ACC112 (cell line): ENCODE measurements around the gene GPAT2.
"Not testable (repeated sequence)": the region's sequence is repeated elsewhere in the genome, so short reads cannot be mapped to it uniquely, and the experiment has no call there.

ENCODE experiments used
- H2AFZ ChIP-seq: fragments of 200-600 bp; sonication (generic); one replicate; pipeline ENCODE4 v1.6.0; 2017; ENCODE audit warnings: antibody characterized with exemption, low read length; ENCODE audit not compliant: unreplicated experiment
- H3K27ac ChIP-seq: fragments of 200-600 bp; sonication (generic); 2 replicates; pipeline ENCODE4 v1.5.1; 2014; ENCODE audit warnings: low read depth, mild to moderate bottlenecking, antibody characterized with exemption, low read length, moderate library complexity
- H3K27me3 ChIP-seq: fragments of 200-600 bp; sonication (generic); 2 replicates; pipeline ENCODE4 v1.6.1; 2014; ENCODE audit warnings: mild to moderate bottlenecking, antibody characterized with exemption, low read length, moderate library complexity, mixed read lengths; ENCODE audit not compliant: insufficient read depth
- H3K36me3 ChIP-seq: fragments of 200-600 bp; sonication (generic); 2 replicates; pipeline ENCODE4 v1.6.1; 2016; ENCODE audit warnings: mild to moderate bottlenecking, antibody characterized with exemption, low read length, moderate library complexity, mixed read lengths; ENCODE audit not compliant: insufficient read depth
- H3K4me1 ChIP-seq: fragments of 200-600 bp; sonication (generic); one replicate; pipeline ENCODE4 v1.6.1; 2016; ENCODE audit warnings: low read length, mixed read lengths; ENCODE audit not compliant: insufficient read depth, unreplicated experiment, control insufficient read depth
- H3K4me3 ChIP-seq: fragments of 200-600 bp; sonication (generic); 2 replicates; pipeline ENCODE4 v1.5.1; 2014; ENCODE audit warnings: mild to moderate bottlenecking, low read depth, low read length
- H3K79me2 ChIP-seq: fragments of 200-600 bp; sonication (generic); one replicate; pipeline ENCODE4 v1.6.0; 2016; ENCODE audit warnings: low read length; ENCODE audit not compliant: control insufficient read depth, unreplicated experiment, insufficient read depth

Gene GPAT2

GRCh38 chr2:96071977-96072491 is 37.3 kb upstream of the GPAT2 start:
- not testable (repeated sequence) for H3K4me3 ChIP-seq, H2AFZ ChIP-seq, H3K36me3 ChIP-seq, H3K4me1 ChIP-seq, H3K79me2 ChIP-seq, H3K27ac ChIP-seq
- H3K27me3 ChIP-seq: peaks cover 24% of the 10 kb centered on the region; the same call in 1 of the 2 replicates

- not testable (repeated sequence) for H3K4me3 ChIP-seq, H3K36me3 ChIP-seq, H3K4me1 ChIP-seq, H2AFZ ChIP-seq, H3K27ac ChIP-seq, H3K79me2 ChIP-seq
- peaks cover 24% of the 10 kb centered on the region; the same call in 1 of the 2 replicates for H3K27me3 ChIP-seq
Measured at GRCh38 chr2:96071087-96071976, 36.6 kb upstream of the GPAT2 start.

- H3K4me1 ChIP-seq, H3K36me3 ChIP-seq, H3K27ac ChIP-seq, H3K4me3 ChIP-seq, H3K79me2 ChIP-seq, H2AFZ ChIP-seq: not testable (repeated sequence)
- H3K27me3 ChIP-seq: peaks cover 24% of the 10 kb centered on the region; the same call in 1 of the 2 replicates
Measured at GRCh38 chr2:96070351-96070750, 35.6 kb upstream of the GPAT2 start.

- not testable (repeated sequence) for H3K4me1 ChIP-seq, H3K4me3 ChIP-seq, H3K36me3 ChIP-seq, H3K79me2 ChIP-seq, H3K27ac ChIP-seq, H2AFZ ChIP-seq
- peaks cover 22% of the 10 kb centered on the region; the same call in 1 of the 2 replicates for H3K27me3 ChIP-seq
Measured at GRCh38 chr2:96069878-96070277, 35.2 kb upstream of the GPAT2 start.

GRCh38 chr2:96067902-96068581 is 33.3 kb upstream of the GPAT2 start:
- not testable (repeated sequence) for H3K4me3 ChIP-seq

GRCh38 chr2:96067098-96067660 is 32.5 kb upstream of the GPAT2 start:
- H3K79me2 ChIP-seq, H3K4me1 ChIP-seq, H3K27me3 ChIP-seq, H3K36me3 ChIP-seq, H3K4me3 ChIP-seq, H3K27ac ChIP-seq, H2AFZ ChIP-seq: not testable (repeated sequence)

More at GRCh38 chr2:96067902-96068581, 33.3 kb upstream of the GPAT2 start:
- not testable (repeated sequence) for H3K4me1 ChIP-seq, H3K27ac ChIP-seq, H2AFZ ChIP-seq, H3K36me3 ChIP-seq, H3K79me2 ChIP-seq, H3K27me3 ChIP-seq

- not testable (repeated sequence) for H3K4me1 ChIP-seq, H3K36me3 ChIP-seq, H3K4me3 ChIP-seq, H2AFZ ChIP-seq, H3K27me3 ChIP-seq, H3K27ac ChIP-seq, H3K79me2 ChIP-seq
Measured at GRCh38 chr2:96066511-96066910, 31.8 kb upstream of the GPAT2 start.

- H3K4me1 ChIP-seq, H3K27ac ChIP-seq, H3K36me3 ChIP-seq, H3K27me3 ChIP-seq, H3K4me3 ChIP-seq, H3K79me2 ChIP-seq, H2AFZ ChIP-seq: not testable (repeated sequence)
Measured at GRCh38 chr2:96065954-96066353, 31.2 kb upstream of the GPAT2 start.

- H2AFZ ChIP-seq: no peak overlapping the region
- H3K36me3 ChIP-seq: no peaks in the 10 kb centered on the region
- no peaks in the 10 kb centered on the region for H3K79me2 ChIP-seq
- H3K4me1 ChIP-seq: no peaks in the 10 kb centered on the region
- H3K4me3 ChIP-seq: no peak overlapping the region
- H3K27me3 ChIP-seq: no peaks in the 10 kb centered on the region
- no peak overlapping the region for H3K27ac ChIP-seq
Measured at GRCh38 chr2:96065381-96065930, 30.7 kb upstream of the GPAT2 start.

- not testable (repeated sequence) for H3K79me2 ChIP-seq, H3K4me3 ChIP-seq, H3K4me1 ChIP-seq, H3K27ac ChIP-seq, H3K36me3 ChIP-seq, H2AFZ ChIP-seq, H3K27me3 ChIP-seq
Measured at GRCh38 chr2:96064760-96065159, 30.0 kb upstream of the GPAT2 start.
